GM21717 (cell line): ENCODE data around the gene VWF.
"Not testable (repeated sequence)": the region's sequence is repeated elsewhere in the genome, so short reads cannot be mapped to it uniquely, and the experiment has no call there.

ENCODE experiments used
- ATAC-seq: cut with Tn5 transposase; IDR thresholded peaks from one replicate; pipeline ENCODE4 v1.9.1; 2021; ENCODE audit warnings: mild to moderate bottlenecking, moderate library complexity; ENCODE audit not compliant: unreplicated experiment

VWF gene

DNA sequence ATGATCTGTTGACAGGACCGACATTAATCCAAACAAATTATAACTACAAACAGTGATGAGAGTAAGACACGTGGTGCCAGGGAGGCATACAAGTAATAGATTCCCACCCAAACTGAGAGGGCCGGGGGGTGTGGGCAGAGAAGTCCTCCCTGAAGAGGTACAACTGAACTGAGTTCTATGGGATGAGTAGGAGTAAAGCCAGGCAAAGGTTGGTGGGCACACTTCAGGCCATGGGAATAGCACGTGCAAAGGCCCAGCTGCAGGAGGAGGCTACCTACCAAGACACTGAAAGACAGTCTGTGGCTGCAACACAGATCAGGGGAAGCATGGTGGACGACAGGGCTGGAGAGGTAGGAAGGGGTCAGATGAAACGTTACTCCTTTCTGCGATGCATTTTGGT, 22.0 kb upstream of the VWF start:
- no peak for ATAC-seq

DNA sequence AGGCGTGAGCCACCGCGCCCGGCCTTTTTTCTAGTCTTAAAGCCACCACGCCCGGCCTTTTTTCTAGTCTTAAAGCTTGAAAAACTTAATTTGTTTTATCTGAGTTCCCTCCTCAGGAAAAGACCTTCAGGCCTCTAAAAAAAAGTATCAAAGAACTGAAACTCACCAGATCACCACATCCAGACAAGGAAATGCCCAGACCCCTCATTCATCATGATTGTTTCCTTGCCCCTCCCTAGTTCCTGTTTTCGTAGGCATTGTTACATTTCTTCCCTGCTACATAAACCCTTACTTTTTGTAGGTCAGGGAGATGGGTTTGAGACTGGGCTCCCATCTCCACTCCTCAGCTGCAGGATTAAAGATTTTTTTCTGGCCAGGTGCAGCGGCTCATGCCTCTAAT, 21.1 kb upstream of the VWF start:
- ATAC-seq: no peak

- no peak for ATAC-seq
These were observed 18.8 kb upstream of the VWF start for GRCh38 chr12:6143303-6143675.

- ATAC-seq: not testable (repeated sequence)
These were observed 18.2 kb upstream of the VWF start for GRCh38 chr12:6142368-6143302.

GRCh38 chr12:6141731-6142367, 17.4 kb upstream of the VWF start:
- ATAC-seq: not testable (repeated sequence)

- ATAC-seq: no peak
These were observed 16.4 kb upstream of the VWF start for GRCh38 chr12:6140651-6141447.

- ATAC-seq: no peak
These were observed 10.6 kb upstream of the VWF start for GRCh38 chr12:6135071-6135470.

- ATAC-seq: no peak
These were observed 9.2 kb upstream of the VWF start for GRCh38 chr12:6133642-6134041.

GRCh38 chr12:6132496-6132895, 8.0 kb upstream of the VWF start:
- no peak for ATAC-seq

GRCh38 chr12:6125310-6125608, 789 bp upstream of the VWF start:
- no peak for ATAC-seq

DNA sequence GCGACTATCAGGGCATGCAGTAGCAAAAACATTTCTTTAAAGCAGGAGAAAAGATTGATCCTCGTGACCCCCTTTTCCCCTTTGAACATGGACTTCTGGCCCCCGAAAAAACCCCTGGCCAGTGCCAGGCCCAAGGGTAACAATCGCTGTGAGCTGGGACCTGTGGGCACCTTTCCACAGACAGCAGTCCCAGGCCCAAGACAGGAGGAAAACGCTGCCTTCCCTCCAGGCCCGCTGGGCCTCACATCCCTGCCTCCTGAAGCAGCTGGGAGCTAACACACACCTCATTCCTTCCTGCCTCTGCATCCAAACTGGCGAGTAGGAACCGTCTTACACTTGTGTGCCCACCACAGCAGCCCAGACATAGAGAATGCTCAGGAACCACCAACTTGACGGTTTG, 1.2 kb downstream of the VWF start:
- no peak for ATAC-seq

DNA sequence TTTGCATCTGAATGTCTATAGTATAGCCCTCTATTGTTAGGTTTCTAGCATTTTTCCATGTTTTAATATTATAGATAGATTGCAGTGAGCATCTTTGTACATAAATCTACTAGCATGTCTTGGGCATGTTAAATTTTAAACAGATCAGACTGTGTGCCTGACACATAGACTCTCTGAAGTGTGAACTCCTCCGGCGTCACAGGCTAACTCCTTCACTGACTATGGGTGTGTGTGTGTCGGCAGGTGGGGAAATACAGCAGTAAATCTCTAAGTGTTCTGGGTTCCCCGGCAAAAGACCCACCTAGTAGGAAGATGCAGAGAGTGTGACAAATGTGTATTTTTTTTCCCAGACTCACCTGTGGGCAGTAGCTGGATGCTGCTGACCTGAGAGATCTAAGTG, 2.3 kb downstream of the VWF start:
- no peak for ATAC-seq

GRCh38 chr12:6120796-6121473, 3.5 kb downstream of the VWF start:
- no peak for ATAC-seq

DNA sequence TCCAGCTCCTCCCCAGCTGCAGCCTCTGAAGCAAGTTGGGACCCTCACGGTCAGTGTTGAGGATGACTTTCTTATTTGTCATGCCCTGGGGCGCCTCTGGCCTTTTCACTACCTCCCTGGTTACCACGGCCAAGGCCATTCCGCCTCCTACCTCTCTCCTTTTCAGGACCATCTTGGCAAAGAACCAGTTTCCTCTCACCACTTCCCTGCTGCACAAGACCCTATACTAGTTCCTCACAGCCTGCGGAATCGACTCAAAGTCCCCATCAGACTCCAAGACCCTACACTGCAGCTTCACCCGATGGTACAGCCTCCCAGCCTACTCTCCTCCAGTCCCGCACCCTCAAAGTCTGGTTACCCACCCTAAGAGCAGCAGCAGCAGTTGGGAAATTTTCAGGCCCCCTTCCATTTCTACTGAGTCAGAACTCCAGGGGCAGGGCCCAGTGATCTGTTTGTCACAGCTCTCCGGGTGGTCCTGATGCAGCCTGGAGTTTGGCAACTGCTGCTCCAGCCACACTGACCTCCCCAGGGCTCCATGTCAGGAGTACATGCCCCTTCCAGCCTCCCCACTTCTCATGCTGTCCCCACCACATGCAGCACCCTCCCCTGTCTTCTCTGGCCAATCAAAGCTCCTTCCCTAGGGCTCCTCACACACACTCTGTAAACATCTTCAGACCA, 5.4 kb downstream of the VWF start:
- no peak for ATAC-seq

DNA sequence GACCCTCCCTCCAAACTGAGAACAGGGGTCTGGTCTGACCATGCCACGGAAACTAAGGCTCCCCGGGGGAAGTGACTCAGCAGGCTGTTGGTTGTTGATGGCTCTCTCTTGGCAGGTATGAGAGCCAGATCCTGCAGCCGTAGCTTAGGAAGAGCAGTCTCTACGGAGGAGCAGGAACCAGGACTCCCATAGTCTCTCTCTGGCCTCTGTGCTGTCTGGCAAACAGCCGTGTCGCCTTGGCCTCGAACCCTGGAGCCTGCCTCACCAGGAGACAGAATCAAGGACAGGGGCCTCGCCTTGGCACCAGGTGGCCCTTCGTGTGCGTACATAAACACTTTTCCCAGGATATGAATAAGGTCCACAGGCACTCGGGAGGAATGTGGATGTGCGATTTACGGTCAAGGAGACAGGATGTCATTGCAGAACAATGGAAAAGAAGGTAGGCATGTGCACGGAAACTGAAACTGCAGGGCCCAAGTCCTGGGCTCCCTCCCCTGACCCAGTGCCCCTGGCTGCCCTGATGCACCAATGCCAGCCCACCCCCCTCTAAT, 7.9 kb downstream of the VWF start:
- no peak for ATAC-seq

DNA sequence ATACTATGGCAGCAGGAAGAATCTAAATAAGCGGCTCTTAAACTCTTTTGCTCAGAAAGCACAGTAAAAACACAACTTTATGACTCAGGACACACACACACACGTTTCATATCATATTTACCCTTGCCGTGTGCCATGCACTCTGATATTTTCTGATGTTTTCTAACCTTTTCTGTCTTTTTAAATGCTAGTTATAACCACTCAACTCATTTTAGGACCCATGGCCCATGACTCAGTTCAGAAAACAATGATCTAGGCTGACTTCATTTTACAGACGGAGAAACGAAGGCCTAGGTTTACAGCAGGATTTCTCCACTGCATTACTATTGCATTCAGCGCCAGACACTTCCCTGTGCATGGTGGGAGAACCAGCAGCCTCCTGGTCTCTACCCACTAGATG, 9.1 kb downstream of the VWF start:
- no peak for ATAC-seq

- ATAC-seq: no peak
These were observed 10.0 kb downstream of the VWF start for GRCh38 chr12:6114476-6114870.

DNA sequence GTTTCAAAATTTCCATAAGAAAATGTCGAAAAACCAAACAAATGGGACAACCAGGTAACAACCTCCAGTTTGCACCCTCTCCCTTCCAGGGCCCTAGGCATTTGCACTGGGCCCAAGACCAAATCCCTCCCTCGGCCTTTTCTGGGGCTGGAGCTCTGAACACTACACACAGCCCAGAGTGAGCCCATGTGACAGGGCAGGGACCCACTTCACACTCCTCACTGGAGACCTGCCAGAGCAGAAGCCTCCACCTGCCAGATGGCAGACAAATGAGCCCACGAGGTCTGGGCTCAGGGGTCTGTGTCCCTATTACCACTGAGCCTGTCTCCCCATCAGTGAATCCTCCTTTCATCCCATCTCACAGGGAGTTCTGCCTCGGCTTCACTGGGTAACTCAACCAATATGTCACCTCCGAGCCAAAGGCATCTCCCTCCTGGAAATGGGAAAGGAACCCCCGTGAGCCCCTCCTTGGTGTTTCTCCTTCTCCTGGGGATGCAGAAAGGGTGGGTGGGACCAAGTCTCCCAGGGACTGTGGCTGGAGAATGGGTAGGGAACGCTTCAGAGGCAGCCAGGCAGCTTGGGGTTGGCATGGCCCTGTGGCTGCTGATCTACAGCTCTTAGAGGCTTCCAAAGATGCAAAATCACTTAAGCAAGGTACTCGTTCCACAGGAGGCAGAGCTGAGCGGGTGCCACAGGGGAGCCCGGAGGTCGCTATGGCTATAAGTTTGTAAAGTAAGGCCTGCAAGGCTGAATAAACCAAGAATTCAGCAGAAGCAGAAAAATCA, 10.6 kb downstream of the VWF start:
- ATAC-seq: no peak

GRCh38 chr12:6112004-6112403, 12.5 kb downstream of the VWF start:
- ATAC-seq: no peak

DNA sequence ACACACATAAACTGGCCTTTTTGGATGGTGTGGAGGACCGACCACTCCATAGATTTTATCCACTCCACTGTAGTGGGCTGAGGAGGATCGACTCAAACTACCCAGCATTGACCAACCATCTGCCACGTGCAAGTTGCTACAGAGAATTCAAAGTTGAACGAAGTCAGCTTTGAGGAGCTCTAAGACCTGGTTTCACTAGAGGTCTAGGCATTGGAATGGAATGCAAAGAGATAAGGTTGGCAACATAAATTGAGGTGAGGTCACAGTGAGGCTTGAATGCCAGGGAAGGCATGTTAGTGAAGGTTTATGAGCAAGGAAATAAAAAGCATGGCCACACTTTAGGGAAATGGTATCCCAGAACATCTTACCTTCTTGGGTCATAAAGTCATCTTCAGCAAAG, 14.5 kb downstream of the VWF start:
- no peak for ATAC-seq
